HCT116 (cell line): ENCODE results near the gene ADD1. TPM values are rescaled to one million over a fixed set of nuclear protein-coding genes. Genes with fewer than 3 reads are reported as not detected.
"Not testable (repeated sequence)": the region's sequence is repeated elsewhere in the genome, so short reads cannot be mapped to it uniquely, and the experiment has no call there.

Source experiments
- ATAC-seq: fragments of 200-7000 bp; cut with Tn5 transposase; 2 replicates; pipeline ENCODE4 v1.9.1; 2020; ENCODE audit warnings: mild to moderate bottlenecking, moderate library complexity
- BruUV-seq: library from RNA; stranded (reverse); fragments of 400-500 nt; replicated peaks from 2 replicates; lab custom pipeline; 2021; lab: Mats Ljungman, UMichigan
- CTCF ChIA-PET: fragments of 300-600 bp; sonication (Branson Sonifier 250); formaldehyde crosslinking; loops from one replicate; lab custom pipeline; 2021; ENCODE audit warnings: antibody characterized with exemption; lab: Charles Lee
- POLR2A ChIA-PET: fragments of 300-600, 350-600 bp; sonication (Branson Sonifier 250); formaldehyde crosslinking; loops from one replicate; lab custom pipeline; 2021; ENCODE audit warnings: antibody characterized with exemption; lab: Charles Lee
- RAD21 ChIA-PET, 2 experiments: fragments of 300-600 bp; sonication (Branson Sonifier 250); formaldehyde crosslinking; loops; one replicate each; lab custom pipeline; 2023; ENCODE audit warnings: low total read pairs in 2 of 2; ENCODE audit not compliant: uncharacterized antibody in 2 of 2, unreplicated experiment in 2 of 2, low non-redundant PET in 1 of 2; lab: Charles Lee
- DNase-seq: peaks from one replicate; pipeline ENCODE4 v3.0.0-alpha.2; 2010; ENCODE audit warnings: low read depth, low spot score
- H2AFZ ChIP-seq: fragments of 200-600 bp; shearing (Covaris generic), sonication (generic); 2 replicates; pipeline ENCODE4 v1.6.1; 2017; ENCODE audit warnings: low read depth, mixed run types, mixed read lengths, antibody characterized with exemption, low read length; ENCODE audit not compliant: poor library complexity, severe bottlenecking
- H3K27ac ChIP-seq: 2 replicates; pipeline ENCODE4 v1.5.1; 2012; ENCODE audit warnings: low read depth, low read length
- H3K27me3 ChIP-seq: fragments of 200-600 bp; sonication (generic); 2 replicates; pipeline ENCODE4 v1.6.1; 2016; ENCODE audit warnings: mixed run types, low read length, mixed read lengths; ENCODE audit not compliant: insufficient read depth
- H3K36me3 ChIP-seq, 2 experiments: fragments of 200-500 bp in 1 of 2; fragments of 200-600 bp in 1 of 2; sonication (Bioruptor generic) in 1 of 2; sonication (generic) in 1 of 2; 2 replicates each; pipeline versions ENCODE4 v1.5.1 to v1.6.1; 2014 to 2016; ENCODE audit warnings: low read length in 2 of 2, inconsistent platforms in 1 of 2, mixed read lengths in 1 of 2, mixed run types in 1 of 2; ENCODE audit not compliant: insufficient read depth in 2 of 2, control insufficient read depth in 1 of 2
- H3K4me1 ChIP-seq, 2 experiments: fragments of 200-600 bp in 1 of 2; sonication (generic) in 1 of 2; 2 replicates each; pipeline versions ENCODE4 v1.5.1 to v1.6.1; 2012 to 2017; ENCODE audit warnings: low read length in 2 of 2, inconsistent platforms in 1 of 2, mild to moderate bottlenecking in 1 of 2, mixed read lengths in 1 of 2, mixed run types in 1 of 2, moderate library complexity in 1 of 2; ENCODE audit not compliant: insufficient read depth in 2 of 2, control insufficient read depth in 1 of 2
- H3K4me2 ChIP-seq: fragments of 200-600 bp; sonication (generic); 2 replicates; pipeline ENCODE4 v1.6.1; 2017; ENCODE audit warnings: mixed run types, low read length, mixed read lengths
- H3K4me3 ChIP-seq, 2 experiments: fragments of 200-600 bp in 1 of 2; sonication (generic) in 1 of 2; replicated peaks in 1 of 2; 2 replicates each; pipeline ENCODE4 v1.5.1; 2011 to 2016; ENCODE audit warnings: low read length in 2 of 2, control low read depth in 1 of 2, low read depth in 1 of 2, mild to moderate bottlenecking in 1 of 2, mixed read lengths in 1 of 2, mixed run types in 1 of 2
- H3K79me2 ChIP-seq: fragments of 200-600 bp; sonication (generic); 2 replicates; pipeline ENCODE4 v1.6.1; 2017; ENCODE audit warnings: mild to moderate bottlenecking, mixed run types, low read length, moderate library complexity, mixed read lengths; ENCODE audit not compliant: insufficient read depth
- H3K9ac ChIP-seq: fragments of 200-600 bp; sonication (generic); 2 replicates; pipeline ENCODE4 v1.6.1; 2016; ENCODE audit warnings: low read length, mixed read lengths
- H3K9me2 ChIP-seq: fragments of 200-600 bp; sonication (generic), shearing (Covaris generic); 2 replicates; pipeline ENCODE4 v1.6.1; 2017; ENCODE audit warnings: mixed run types, mild to moderate bottlenecking, moderate library complexity; ENCODE audit not compliant: insufficient read depth
- H3K9me3 ChIP-seq, 2 experiments: fragments of 200-500 bp in 1 of 2; fragments of 200-600 bp in 1 of 2; sonication (Bioruptor generic) in 1 of 2; sonication (generic) in 1 of 2; 2 replicates each; pipeline ENCODE4 v1.6.1; 2014 to 2017; ENCODE audit warnings: low read length in 2 of 2, mixed read lengths in 2 of 2, inconsistent platforms in 1 of 2, low read depth in 1 of 2, mild to moderate bottlenecking in 1 of 2, mixed run types in 1 of 2, moderate library complexity in 1 of 2; ENCODE audit not compliant: control insufficient read depth in 1 of 2, insufficient read depth in 1 of 2
- H4K20me1 ChIP-seq: fragments of 200-600 bp; sonication (generic), shearing (Covaris generic); 2 replicates; pipeline ENCODE4 v1.6.1; 2017; ENCODE audit warnings: mixed run types, mild to moderate bottlenecking, moderate library complexity; ENCODE audit not compliant: insufficient read depth
- CEBPB ChIP-seq: IDR thresholded peaks from 2 replicates; pipeline ENCODE4 v1.6.1; 2012; ENCODE audit warnings: low read depth
- ELF1 ChIP-seq: IDR thresholded peaks from 2 replicates; pipeline ENCODE4 v1.6.1; 2012; ENCODE audit warnings: low read depth, borderline replicate concordance
- EZH2phosphoT487 ChIP-seq: fragments of 200-600 bp; IDR thresholded peaks from 2 replicates; pipeline ENCODE4 v1.6.1; 2018; ENCODE audit warnings: antibody characterized with exemption, borderline replicate concordance
- POLR2AphosphoS5 ChIP-seq: IDR thresholded peaks from 2 replicates; pipeline ENCODE4 v1.6.1; 2011; ENCODE audit warnings: mild to moderate bottlenecking, low read depth, low read length, moderate library complexity
- REST ChIP-seq: IDR thresholded peaks from 2 replicates; pipeline ENCODE4 v1.6.1; 2012; ENCODE audit warnings: low read depth
- SIN3A ChIP-seq: IDR thresholded peaks from 2 replicates; pipeline ENCODE4 v1.6.1; 2012; ENCODE audit warnings: low read depth
- SP1 ChIP-seq: IDR thresholded peaks from 2 replicates; pipeline ENCODE4 v1.6.1; 2012; ENCODE audit warnings: low read depth
- SRF ChIP-seq: IDR thresholded peaks from 2 replicates; pipeline ENCODE4 v1.6.1; 2012; ENCODE audit warnings: low read depth
- YY1 ChIP-seq: IDR thresholded peaks from 2 replicates; pipeline ENCODE4 v1.6.1; 2011; ENCODE audit warnings: low read length, low read depth, moderate library complexity, mild to moderate bottlenecking; ENCODE audit not compliant: insufficient replicate concordance; ENCODE audit errors: extremely low read depth
- intact Hi-C: fragments of 100-400 bp; cut with micrococcal nuclease; formaldehyde crosslinking; loops from 2 replicates; pipeline ENCODE4 v1.10.0; 2022
- total RNA-seq: library from RNA; stranded (reverse); gene quantifications from one replicate; pipeline ENCODE4 v1.2.1, GENCODE V29; 2021; ENCODE audit not compliant: unreplicated experiment

ADD1 gene
- total RNA-seq, 1 experiment from 2014 or later = 139 TPM

DNA sequence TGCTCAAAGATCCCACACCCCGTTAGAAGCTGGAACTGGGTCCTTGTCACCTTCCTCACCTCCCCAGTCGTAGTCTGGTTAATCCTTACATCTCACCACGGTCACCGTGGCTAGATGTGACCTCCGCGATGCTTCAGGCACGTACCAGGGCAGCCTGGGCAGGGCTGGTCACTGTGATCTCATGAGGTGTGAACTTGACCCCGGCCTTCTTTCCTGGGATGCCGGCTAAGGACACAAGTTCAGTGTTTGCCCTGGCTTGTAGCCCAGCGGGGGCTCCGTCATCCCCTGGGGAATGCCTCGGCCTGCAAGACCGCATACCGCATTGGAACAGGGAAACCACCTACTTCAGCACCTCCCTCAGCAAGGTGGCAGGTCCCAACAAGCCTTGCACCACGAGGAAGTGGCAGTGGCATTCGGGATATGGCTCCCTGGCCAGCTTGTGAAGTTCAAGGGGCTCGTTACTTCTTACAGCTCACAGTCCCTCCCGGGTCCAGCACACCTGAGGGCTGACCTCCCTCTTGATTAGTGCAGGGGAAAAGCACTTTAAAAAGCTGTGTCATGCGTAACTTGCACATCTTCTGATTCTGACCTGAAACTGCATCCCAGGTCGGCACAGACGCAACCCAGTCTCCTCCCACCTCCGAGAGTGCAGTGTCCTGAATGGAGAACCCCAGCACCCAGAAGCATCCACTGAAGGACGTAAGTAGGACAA lies 93.7 kb downstream of the ADD1 start (continued):
- TF ChIP-seq REST = no peak
- TF ChIP-seq, all 23 proteins: peak for 2

- intact Hi-C loops = no loop called here
- H3K27ac ChIP-seq = peak overlapping the region; percentile 96
- H3K79me2 ChIP-seq = peaks cover 36% of the 10 kb centered on the region
- peaks cover 5% of the 10 kb centered on the region; the same call in 1 of the 2 replicates for H4K20me1 ChIP-seq
- RAD21 ChIA-PET = no interaction called here
- H3K9me3 ChIP-seq = no peaks in the 10 kb centered on the region
- peak overlapping the region; percentile 74 for H3K4me2 ChIP-seq
- no peak for ATAC-seq
- H3K36me3 ChIP-seq = peaks cover 26 to 55% of the 10 kb centered on the region in 2 experiments
- H2AFZ ChIP-seq = no peak overlapping the region
- CTCF ChIA-PET = interaction anchor here (0.9 kb wide), 1 partner anchor 16 kb away, joined by 3 read pairs; no protein-coding TSS in a partner anchor
- TF ChIP-seq EZH2phosphoT487 (no peak), REST (no peak), SIN3A (no peak), YY1 (no peak), SRF (no peak), CEBPB (no peak), POLR2AphosphoS5 (no peak), ELF1 (no peak), SP1 (no peak)
- TF ChIP-seq, all 23 proteins: peak for 0
- DNase-seq = no peak
- no peak overlapping the region; a peak in 1 of 4 replicates for H3K4me3 ChIP-seq
- no TSS peak for BruUV-seq
- H3K4me1 ChIP-seq = peaks cover 24 to 40% of the 10 kb centered on the region in 2 experiments
- H3K27me3 ChIP-seq = no peaks in the 10 kb centered on the region
- POLR2A ChIA-PET = no interaction called here
- H3K9ac ChIP-seq = peak overlapping the region; percentile 99
- no peaks in the 10 kb centered on the region for H3K9me2 ChIP-seq
Measured at GRCh38 chr4:2937986-2938385, 94.3 kb downstream of the ADD1 start.

DNA sequence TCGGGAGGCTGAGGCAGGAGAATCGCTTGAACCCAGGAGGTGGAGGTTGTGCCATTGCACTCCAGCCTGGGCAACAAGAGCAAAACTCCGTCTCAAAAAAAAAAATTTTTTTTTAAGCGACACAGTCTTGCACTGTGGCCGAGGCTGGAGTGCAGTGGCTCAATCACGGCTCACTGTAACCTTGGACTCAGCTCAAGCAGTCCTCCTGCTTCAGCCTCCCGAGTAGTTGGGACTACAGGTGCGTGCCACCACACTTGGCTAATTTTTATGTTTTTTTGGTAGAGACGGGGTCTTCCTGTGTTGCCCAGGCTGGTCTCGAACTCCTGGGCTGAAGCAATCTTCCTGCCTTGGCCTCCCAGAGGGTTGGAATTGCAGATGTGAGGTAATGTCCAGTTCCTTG lies 94.8 kb downstream of the ADD1 start:
- RAD21 ChIA-PET, H3K4me2 ChIP-seq, H3K9ac ChIP-seq, H3K9me3 ChIP-seq, ATAC-seq, H2AFZ ChIP-seq, intact Hi-C loops, H3K4me3 ChIP-seq, H3K9me2 ChIP-seq, H3K27me3 ChIP-seq, DNase-seq, BruUV-seq, H4K20me1 ChIP-seq, POLR2A ChIA-PET: not testable (repeated sequence)
- Histone ChIP-seq H3K36me3 (peaks cover 29 to 56% of the 10 kb centered on the region in 2 experiments), H3K79me2 (peaks cover 33% of the 10 kb centered on the region), H3K27ac (peak overlapping the region; percentile 27; the same call in 1 of the 2 replicates), H3K4me1 (peaks cover 24 to 36% of the 10 kb centered on the region in 2 experiments)
- CTCF ChIA-PET = interaction anchor here (0.9 kb wide), 1 partner anchor 15 kb away, joined by 3 read pairs; no protein-coding TSS in a partner anchor
